ENCODE measurements around the gene ZNF292.
"Not testable (repeated sequence)": the region's sequence is repeated elsewhere in the genome, so short reads cannot be mapped to it uniquely, and the experiment has no call there.

Gene ZNF292

GRCh38 chr6:87164004-87164403 is 8.6 kb downstream of the ZNF292 start:
- DNase-seq (ENCODE audit: low read depth): no peak

DNA sequence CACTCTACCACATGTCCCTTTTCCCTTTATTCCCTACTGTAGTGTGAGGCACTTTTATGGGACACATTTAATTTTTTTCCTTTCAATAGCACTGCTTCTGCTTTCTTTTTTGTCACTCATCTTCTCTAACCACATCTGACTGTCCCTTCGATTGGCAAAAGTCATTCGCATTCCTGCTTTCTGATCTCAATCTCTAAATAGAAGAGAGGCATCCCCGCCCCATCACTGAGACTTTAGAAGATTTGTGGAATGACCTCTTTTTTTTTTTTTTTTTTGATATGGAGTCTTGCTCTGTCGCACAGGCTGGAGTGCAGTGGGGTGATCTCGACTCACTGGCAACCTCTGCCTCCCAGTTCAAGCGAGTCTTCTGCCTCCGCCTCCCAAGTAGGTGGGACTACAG is 9.1 kb downstream of the ZNF292 start:
- DNase-seq (ENCODE audit: low read depth): no peak

GRCh38 chr6:87165185-87165584 is 9.8 kb downstream of the ZNF292 start:
- DNase-seq (ENCODE audit: low read depth): no peak

DNA sequence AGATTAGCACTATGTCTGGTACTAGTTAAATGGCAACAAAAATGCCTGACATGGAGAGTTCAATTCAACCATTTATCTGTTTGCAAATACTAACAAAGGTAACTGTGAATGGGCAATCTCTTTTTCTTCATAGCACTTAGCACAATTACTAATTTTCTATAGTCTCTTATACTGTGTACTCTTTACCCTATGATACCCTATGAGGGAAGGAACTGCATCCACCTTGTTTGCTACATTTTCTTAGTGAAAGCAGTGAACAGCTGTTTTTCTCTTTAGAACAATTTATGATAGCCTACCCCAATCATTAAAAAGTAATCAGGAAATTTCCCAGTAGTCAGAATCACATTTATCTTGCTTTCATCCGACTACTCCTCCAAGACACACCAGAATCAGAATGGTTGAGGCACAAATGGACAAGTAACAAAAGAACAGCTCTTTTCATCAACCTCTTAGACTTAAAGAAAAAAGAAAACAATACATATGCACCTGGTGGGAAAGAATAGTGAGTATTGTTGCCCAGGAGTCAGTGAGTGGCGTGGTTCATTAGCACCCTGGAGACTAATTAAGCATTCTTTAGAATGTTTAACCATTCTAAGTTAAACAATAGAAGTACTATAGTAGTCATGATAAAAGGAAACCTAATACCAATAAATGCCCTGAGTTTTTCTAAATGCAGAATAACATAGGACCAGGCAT is 16.7 kb downstream of the ZNF292 start:
- DNase-seq (ENCODE audit: low read depth): no peak

DNA sequence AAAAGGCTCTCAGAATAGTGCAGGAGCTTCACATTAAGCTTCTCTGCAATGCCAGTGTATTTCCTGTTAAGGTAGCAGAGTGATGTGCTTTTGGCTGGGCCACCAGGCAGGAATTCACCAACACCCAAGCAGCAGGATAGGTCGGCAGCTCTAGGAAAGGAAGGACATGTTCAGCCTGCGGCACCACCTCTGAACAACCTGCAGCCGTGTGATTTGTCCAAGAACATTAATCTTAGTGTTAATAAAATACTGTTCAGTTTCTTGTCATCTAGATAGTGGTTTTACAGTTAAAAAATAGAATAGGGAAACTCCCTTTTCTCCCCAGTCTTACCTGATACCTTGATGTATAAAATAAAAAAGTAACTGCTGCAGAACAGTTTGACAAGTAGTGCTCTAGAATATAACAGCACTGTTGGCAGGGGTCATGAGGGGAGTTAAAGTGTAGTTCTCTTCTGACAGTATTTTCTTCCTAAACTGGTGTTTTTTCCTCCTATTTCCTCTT is 18.8 kb downstream of the ZNF292 start:
- no peak for DNase-seq (ENCODE audit: low read depth)

DNA sequence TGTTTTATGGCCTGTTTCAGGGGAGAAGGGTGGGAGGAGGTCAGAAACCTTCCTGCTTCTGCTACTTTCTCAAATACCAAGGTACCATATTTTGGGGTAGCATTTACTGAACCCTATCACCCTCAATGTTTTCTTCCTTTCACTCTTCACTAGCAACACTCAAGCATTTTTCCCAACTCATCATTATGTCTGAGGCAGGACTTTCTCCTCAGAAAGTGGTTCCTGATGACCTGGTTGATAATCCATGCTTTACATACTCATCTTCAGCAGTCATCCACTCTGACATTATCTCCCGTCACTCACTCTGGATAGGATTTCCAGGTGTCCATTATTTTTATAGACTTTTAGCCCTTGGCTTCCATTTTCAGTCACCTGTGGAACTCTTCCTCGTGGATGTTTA is 21.1 kb downstream of the ZNF292 start:
- no peak for DNase-seq (ENCODE audit: low read depth)

DNA sequence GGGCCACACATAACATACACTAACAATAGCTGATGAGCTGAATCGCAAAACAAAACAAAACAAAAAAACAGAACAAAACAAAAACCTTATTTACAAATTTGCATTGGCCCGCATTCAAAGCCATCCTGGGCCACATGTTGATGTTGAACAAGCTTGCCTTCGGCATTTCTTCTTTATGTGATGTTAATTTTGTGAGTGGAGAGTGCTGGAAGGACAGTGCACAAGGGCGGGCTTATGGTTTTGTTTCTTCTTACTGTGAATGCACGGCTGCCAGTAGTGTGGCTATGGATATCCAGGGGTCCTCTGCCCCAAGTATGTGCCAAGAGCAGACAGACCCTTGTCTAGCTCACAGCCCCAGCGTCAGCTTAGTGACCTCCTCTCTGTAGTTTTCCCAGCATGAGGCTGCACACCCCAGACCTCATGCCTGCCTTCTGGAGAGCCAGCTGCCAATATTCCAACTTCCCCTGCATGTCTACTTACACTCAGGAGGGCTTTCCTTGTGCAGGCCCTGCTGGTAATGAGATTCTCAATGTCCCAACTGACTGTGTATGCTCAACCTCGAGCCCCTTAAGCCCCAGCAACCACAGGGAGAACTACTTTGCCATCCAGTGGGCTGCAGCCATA is 24.9 kb downstream of the ZNF292 start:
- DNase-seq (ENCODE audit: low read depth): no peak

- DNase-seq (ENCODE audit: low read depth): no peak
These were observed 26.5 kb downstream of the ZNF292 start for GRCh38 chr6:87181903-87182302.

DNA sequence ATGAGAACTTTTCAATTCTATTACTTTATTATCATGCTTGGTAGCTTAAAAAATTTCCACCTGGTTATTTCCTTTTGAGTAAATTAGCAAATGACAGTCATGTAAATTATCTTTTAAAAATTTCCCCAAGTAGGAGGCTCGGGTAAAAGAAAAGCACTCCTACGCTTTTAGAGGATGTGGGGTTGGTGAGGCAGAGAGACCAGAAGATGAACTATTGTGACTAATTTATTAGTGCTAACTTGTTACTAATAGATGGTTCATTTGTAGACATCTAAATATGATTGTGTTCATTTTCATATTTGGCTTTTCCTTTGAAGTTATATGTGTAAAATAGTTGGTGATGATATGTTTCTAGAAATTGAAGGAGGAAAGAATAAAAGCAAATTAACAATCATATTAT is 27.0 kb downstream of the ZNF292 start:
- no peak for DNase-seq (ENCODE audit: low read depth)

GRCh38 chr6:87182940-87183339 is 27.6 kb downstream of the ZNF292 start:
- DNase-seq (ENCODE audit: low read depth): no peak

DNA sequence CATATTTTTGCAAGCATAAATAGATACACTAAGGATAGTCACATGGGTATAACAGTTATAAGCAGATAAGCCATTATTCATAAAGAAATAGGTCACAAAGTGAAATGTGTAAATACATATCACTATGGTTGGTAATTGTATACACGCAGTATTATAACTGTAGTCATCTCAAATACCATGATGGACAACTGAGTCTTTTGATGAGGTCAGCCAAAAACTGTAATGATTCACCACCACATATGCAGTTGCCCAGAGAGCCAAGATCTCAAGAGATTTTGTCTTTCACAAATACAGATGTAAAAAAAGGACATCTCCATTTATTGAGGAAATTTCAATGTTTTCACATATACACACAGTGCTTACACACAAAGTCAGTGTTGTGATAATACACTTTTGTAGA is 28.3 kb downstream of the ZNF292 start:
- no peak for DNase-seq (ENCODE audit: low read depth)

GRCh38 chr6:87184762-87185250 is 29.4 kb downstream of the ZNF292 start:
- DNase-seq (ENCODE audit: low read depth): no peak

GRCh38 chr6:87196275-87196842 is 41.0 kb downstream of the ZNF292 start:
- DNase-seq (ENCODE audit: low read depth): no peak

GRCh38 chr6:87197547-87197946 is 42.2 kb downstream of the ZNF292 start:
- no peak for DNase-seq (ENCODE audit: low read depth)

GRCh38 chr6:87198022-87198810 is 42.9 kb downstream of the ZNF292 start:
- DNase-seq (ENCODE audit: low read depth): not testable (repeated sequence)

GRCh38 chr6:87199787-87200186 is 44.4 kb downstream of the ZNF292 start:
- no peak for DNase-seq (ENCODE audit: low read depth)

- DNase-seq (ENCODE audit: low read depth): no peak
These were observed 45.3 kb downstream of the ZNF292 start for GRCh38 chr6:87200469-87201175.

GRCh38 chr6:87203448-87204023 is 48.2 kb downstream of the ZNF292 start:
- DNase-seq (ENCODE audit: low read depth): no peak

DNA sequence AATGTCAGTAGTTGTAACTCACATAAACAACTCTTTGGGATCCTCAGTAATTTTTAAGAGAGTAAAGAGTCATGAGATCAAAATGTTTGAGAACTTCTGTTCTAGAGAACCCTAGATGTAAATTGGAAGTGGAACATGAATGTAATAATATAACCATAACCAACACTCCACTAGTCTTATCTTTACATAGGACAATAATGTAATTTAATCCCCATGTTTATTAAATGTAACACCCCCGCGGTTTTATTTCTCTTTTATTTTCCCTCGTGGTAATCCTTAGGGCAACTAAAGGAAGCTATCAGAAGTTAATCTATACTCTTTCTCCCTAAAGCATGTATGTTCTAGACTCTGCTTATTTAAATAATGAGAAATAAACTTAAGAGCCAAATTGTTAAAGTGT is 54.4 kb downstream of the ZNF292 start:
- DNase-seq (ENCODE audit: low read depth): no peak

GRCh38 chr6:87210979-87211378 is 55.6 kb downstream of the ZNF292 start:
- no peak for DNase-seq (ENCODE audit: low read depth)

DNA sequence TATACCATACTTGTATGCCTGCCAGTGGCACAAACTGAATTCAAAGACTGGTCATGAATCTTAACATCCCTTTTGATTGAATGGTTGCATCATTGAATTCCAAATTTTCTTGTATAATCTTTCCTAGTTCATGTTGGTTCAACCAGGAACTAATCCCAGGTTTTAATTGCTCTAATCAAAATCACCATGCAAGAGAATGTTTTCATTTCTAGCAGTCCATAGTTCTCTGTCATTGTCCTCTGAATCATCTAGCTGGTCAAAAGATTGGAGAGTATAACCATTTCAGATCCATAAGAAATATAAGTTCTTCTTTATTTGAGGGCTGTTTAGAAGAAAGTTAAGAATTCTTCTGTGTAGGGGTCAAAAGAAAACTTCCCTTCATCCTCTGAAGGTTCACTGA is 57.2 kb downstream of the ZNF292 start:
- DNase-seq (ENCODE audit: low read depth): no peak

GRCh38 chr6:87213364-87213763 is 58.0 kb downstream of the ZNF292 start:
- no peak for DNase-seq (ENCODE audit: low read depth)

Measured in stimulated activated CD8-positive, alpha-beta memory T cell treated with anti-CD3 and anti-CD28 coated beads, Interleukin-4, amount 100 ng/mL, for 24 hours (primary cell).